Measurements from ENCODE around the gene AIG1.

The AIG1 gene

DNA sequence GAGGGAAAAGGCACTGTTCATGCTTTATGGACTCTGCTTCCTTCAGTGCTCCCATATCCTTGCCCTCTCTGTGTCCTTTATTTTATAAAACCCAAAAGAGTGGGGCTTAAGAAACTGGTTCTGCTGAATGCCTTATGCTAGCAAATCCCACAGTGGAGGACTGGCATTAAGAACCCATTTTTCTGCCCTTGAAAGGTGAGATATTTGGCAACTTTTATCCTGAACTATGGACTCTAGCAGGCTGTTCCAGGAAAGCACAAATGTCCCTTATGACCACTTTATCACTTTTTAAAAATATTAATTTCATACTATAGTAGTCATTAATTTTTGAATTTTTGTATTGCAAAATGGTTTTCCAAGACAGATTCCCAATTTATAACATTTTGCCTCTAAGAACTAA, 296.5 kb downstream of the AIG1 start:
- no peaks in the 10 kb centered on the region for H3K4me1 ChIP-seq (ENCODE audit: insufficient read depth, low read length)
- no peaks in the 10 kb centered on the region for H3K36me3 ChIP-seq (ENCODE audit: insufficient read depth, low read length)
- no peak overlapping the region for H3K27ac ChIP-seq (ENCODE audit: low read length)
- no peak for ATAC-seq (ENCODE audit: insufficient read depth, low read depth)
- H3K4me3 ChIP-seq (ENCODE audit: low read depth in 1 of 2, low read length in 2 of 2) = no peak overlapping the region
- no peak overlapping the region for H2AFZ ChIP-seq (ENCODE audit: low read depth, low read length)
- H3K9me3 ChIP-seq (ENCODE audit: insufficient read depth, low read length, severe bottlenecking) = peaks cover 3% of the 10 kb centered on the region
- DNase-seq = no peak
- TF ChIP-seq, protein P1, sequence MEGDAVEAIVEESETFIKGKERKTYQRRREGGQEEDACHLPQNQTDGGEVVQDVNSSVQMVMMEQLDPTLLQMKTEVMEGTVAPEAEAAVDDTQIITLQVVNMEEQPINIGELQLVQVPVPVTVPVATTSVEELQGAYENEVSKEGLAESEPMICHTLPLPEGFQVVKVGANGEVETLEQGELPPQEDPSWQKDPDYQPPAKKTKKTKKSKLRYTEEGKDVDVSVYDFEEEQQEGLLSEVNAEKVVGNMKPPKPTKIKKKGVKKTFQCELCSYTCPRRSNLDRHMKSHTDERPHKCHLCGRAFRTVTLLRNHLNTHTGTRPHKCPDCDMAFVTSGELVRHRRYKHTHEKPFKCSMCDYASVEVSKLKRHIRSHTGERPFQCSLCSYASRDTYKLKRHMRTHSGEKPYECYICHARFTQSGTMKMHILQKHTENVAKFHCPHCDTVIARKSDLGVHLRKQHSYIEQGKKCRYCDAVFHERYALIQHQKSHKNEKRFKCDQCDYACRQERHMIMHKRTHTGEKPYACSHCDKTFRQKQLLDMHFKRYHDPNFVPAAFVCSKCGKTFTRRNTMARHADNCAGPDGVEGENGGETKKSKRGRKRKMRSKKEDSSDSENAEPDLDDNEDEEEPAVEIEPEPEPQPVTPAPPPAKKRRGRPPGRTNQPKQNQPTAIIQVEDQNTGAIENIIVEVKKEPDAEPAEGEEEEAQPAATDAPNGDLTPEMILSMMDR (IDR thresholded peaks at IDR 0.05; ENCODE audit: borderline replicate concordance, extremely low read depth, low read length, poor library complexity, severe bottlenecking) = no peak
- TF ChIP-seq EZH2 (IDR thresholded peaks at IDR 0.05; ENCODE audit: borderline replicate concordance, low read depth, low read length, severe bottlenecking) = no peak
- no peaks in the 10 kb centered on the region for H4K20me1 ChIP-seq (ENCODE audit: insufficient read depth, low read length)
- H3K4me2 ChIP-seq (ENCODE audit: insufficient read depth, low read length) = no peak overlapping the region
- H3K27me3 ChIP-seq (ENCODE audit: insufficient read depth, low read length, poor library complexity) = no peaks in the 10 kb centered on the region
- no peak overlapping the region for H3K9ac ChIP-seq (ENCODE audit: low read depth, low read length)
- no peaks in the 10 kb centered on the region for H3K79me2 ChIP-seq (ENCODE audit: insufficient read depth, low read length)

DNA sequence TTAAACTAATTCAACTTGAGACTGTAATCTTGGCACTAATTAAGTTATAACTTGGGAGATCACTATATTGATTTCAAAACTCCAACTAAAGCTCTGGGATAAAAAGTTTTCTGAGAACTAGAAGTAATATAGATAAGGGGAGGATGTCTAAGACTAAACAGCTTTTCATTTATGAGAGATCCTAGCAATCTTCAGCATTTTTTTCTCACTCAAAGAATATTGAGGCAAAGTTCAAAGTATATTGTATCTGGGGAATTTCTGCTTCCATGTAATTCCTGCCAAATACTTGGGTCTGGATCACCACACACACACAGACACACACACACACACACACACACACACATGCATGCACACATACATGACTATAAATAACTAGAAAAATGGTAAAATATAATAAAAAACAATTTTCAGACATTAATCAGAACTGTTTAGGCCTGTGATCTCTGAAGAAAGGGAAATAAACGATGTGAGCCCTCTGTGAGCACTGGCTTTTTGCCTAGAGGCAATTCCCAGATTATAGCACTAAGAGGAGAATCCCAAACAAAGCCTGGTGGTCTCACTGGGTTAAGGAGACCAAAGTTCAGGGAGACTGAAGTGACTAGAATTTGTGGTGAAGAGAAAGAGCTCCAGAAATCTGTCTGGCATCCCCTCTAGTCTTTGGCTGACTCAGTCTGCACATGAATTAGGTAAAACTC, 297.0 kb downstream of the AIG1 start:
- DNase-seq = no peak
- Histone ChIP-seq H3K4me1 (ENCODE audit: insufficient read depth, low read length) (no peaks in the 10 kb centered on the region), H3K4me2 (ENCODE audit: insufficient read depth, low read length) (no peak overlapping the region), H3K27ac (ENCODE audit: low read length) (no peak overlapping the region), H3K9ac (ENCODE audit: low read depth, low read length) (no peak overlapping the region), H3K79me2 (ENCODE audit: insufficient read depth, low read length) (no peaks in the 10 kb centered on the region), H2AFZ (ENCODE audit: low read depth, low read length) (no peak overlapping the region), H3K27me3 (ENCODE audit: insufficient read depth, low read length, poor library complexity) (no peaks in the 10 kb centered on the region), H3K4me3 (ENCODE audit: low read depth in 1 of 2, low read length in 2 of 2) (no peak overlapping the region), H3K9me3 (ENCODE audit: insufficient read depth, low read length, severe bottlenecking) (peaks cover 3% of the 10 kb centered on the region), H4K20me1 (ENCODE audit: insufficient read depth, low read length) (no peaks in the 10 kb centered on the region), H3K36me3 (ENCODE audit: insufficient read depth, low read length) (no peaks in the 10 kb centered on the region)
- no peak for ATAC-seq (ENCODE audit: insufficient read depth, low read depth)
- TF ChIP-seq, protein P1 (IDR thresholded peaks at IDR 0.05; ENCODE audit: borderline replicate concordance, extremely low read depth, low read length, poor library complexity, severe bottlenecking) = no peak
- no peak for TF ChIP-seq EZH2 (IDR thresholded peaks at IDR 0.05; ENCODE audit: borderline replicate concordance, low read depth, low read length, severe bottlenecking)

DNA sequence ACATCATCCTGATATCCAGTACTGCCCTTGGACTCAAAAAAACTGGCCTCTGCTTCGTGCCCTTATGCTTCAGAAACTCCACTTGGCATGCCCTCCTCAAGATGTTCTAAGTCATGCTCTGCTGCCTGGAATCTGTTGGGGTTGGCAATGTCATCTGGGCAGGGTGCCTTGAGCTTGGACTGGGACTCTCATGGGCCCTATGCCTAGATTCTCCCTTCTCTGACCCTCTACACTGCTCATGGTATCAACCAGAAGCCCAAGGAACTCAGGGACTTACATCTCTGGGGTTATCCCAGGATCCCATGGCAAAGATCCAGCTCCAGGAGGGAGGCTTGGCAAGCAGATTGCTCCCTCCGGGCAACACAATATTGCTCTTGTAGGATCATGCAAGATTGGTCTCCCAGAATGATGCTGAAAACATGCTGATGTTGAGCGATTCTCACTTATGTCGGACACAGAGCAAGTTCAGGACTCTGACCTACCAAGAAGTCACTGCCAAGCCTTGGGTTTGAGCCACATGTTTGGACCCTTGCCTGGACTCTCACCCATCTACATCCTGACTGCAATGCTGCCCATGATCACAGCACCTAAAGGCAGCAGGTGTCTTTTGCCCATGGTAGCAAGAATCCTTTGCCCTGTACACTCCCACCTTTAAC, 301.0 kb downstream of the AIG1 start:
- ATAC-seq (ENCODE audit: insufficient read depth, low read depth) = no peak
- Histone ChIP-seq H3K4me3 (ENCODE audit: low read depth in 1 of 2, low read length in 2 of 2) (no peak overlapping the region), H3K4me1 (ENCODE audit: insufficient read depth, low read length) (no peaks in the 10 kb centered on the region), H2AFZ (ENCODE audit: low read depth, low read length) (no peak overlapping the region), H3K9me3 (ENCODE audit: insufficient read depth, low read length, severe bottlenecking) (no peaks in the 10 kb centered on the region), H3K79me2 (ENCODE audit: insufficient read depth, low read length) (no peaks in the 10 kb centered on the region), H4K20me1 (ENCODE audit: insufficient read depth, low read length) (no peaks in the 10 kb centered on the region), H3K27ac (ENCODE audit: low read length) (no peak overlapping the region), H3K36me3 (ENCODE audit: insufficient read depth, low read length) (no peaks in the 10 kb centered on the region), H3K4me2 (ENCODE audit: insufficient read depth, low read length) (no peak overlapping the region), H3K27me3 (ENCODE audit: insufficient read depth, low read length, poor library complexity) (no peaks in the 10 kb centered on the region), H3K9ac (ENCODE audit: low read depth, low read length) (no peak overlapping the region)
- TF ChIP-seq EZH2 (IDR thresholded peaks at IDR 0.05; ENCODE audit: borderline replicate concordance, low read depth, low read length, severe bottlenecking) = no peak
- TF ChIP-seq, protein P1 (IDR thresholded peaks at IDR 0.05; ENCODE audit: borderline replicate concordance, extremely low read depth, low read length, poor library complexity, severe bottlenecking) = no peak
- no peak for DNase-seq
